ENCODE data around the gene GRK4. TPM values are rescaled to one million over a fixed set of nuclear protein-coding genes. Genes with fewer than 3 reads are reported as not detected.
A peak's percentile ranks its signal among the peaks of the same experiment; 100 is the strongest.
"Not testable (repeated sequence)": the region's sequence is repeated elsewhere in the genome, so short reads cannot be mapped to it uniquely, and the experiment has no call there.

The GRK4 gene
- total RNA-seq, 4 donors from 2014 or later: 4.2 to 10.5 (median 4.7) TPM

- intact Hi-C loops (cut with DNase I; ENCODE audit: low total_unique reads): no loop called here
- TF ChIP-seq CTCF (IDR thresholded peaks at IDR 0.05) (no peak), POLR2A (IDR thresholded peaks at IDR 0.05) (no peak)
- H3K4me3 ChIP-seq (ENCODE audit: low read depth, poor library complexity, severe bottlenecking): no peak overlapping the region
- 75 to 79% methylated on average over 22 of the region's 22 CpGs for WGBS, 2 donors
- peak in 1 of 2 donors; percentile 91 for DNase-seq (ENCODE audit: low spot score in 2 of 2)
Measured at GRCh38 chr4:3044870-3045819, 81.8 kb downstream of the GRK4 start.

GRCh38 chr4:3046162-3046561 lies 82.8 kb downstream of the GRK4 start:
- no peak for DNase-seq (ENCODE audit: low spot score in 2 of 2)

GRCh38 chr4:3046623-3047022 lies 83.3 kb downstream of the GRK4 start:
- WGBS, 2 donors: 86% methylated on average over 4 of the region's 4 CpGs
- TF ChIP-seq POLR2A (IDR thresholded peaks at IDR 0.05) (no peak), CTCF (IDR thresholded peaks at IDR 0.05) (no peak)

More at GRCh38 chr4:3046162-3046561, 82.8 kb downstream of the GRK4 start:
- no peak overlapping the region for H3K4me3 ChIP-seq (ENCODE audit: low read depth, poor library complexity, severe bottlenecking)
- TF ChIP-seq POLR2A (IDR thresholded peaks at IDR 0.05): no peak
- intact Hi-C loops (cut with DNase I; ENCODE audit: low total_unique reads): no loop called here
- 76 to 80% methylated on average over 7 of the region's 7 CpGs for WGBS, 2 donors

GRCh38 chr4:3047464-3048286 lies 84.3 kb downstream of the GRK4 start:
- intact Hi-C loops (cut with DNase I; ENCODE audit: low total_unique reads): no loop called here
- no peak for TF ChIP-seq CTCF (IDR thresholded peaks at IDR 0.05)
- TF ChIP-seq POLR2A (IDR thresholded peaks at IDR 0.05): no peak
- H3K4me3 ChIP-seq (ENCODE audit: low read depth, poor library complexity, severe bottlenecking): no peak overlapping the region
- WGBS, 2 donors: 50 to 60% methylated on average over 20 of the region's 20 CpGs
- no peak for DNase-seq (ENCODE audit: low spot score in 2 of 2)

More at GRCh38 chr4:3046623-3047022, 83.3 kb downstream of the GRK4 start:
- intact Hi-C loops (cut with DNase I; ENCODE audit: low total_unique reads): no loop called here
- no peak overlapping the region for H3K4me3 ChIP-seq (ENCODE audit: low read depth, poor library complexity, severe bottlenecking)
- DNase-seq (ENCODE audit: low spot score in 2 of 2): no peak

GRCh38 chr4:3051141-3051897 lies 87.9 kb downstream of the GRK4 start:
- 82 to 84% methylated on average over 12 of the region's 12 CpGs for WGBS, 2 donors
- H3K4me3 ChIP-seq (ENCODE audit: low read depth, poor library complexity, severe bottlenecking); intact Hi-C loops (cut with DNase I; ENCODE audit: low total_unique reads): not testable (repeated sequence)
- DNase-seq (ENCODE audit: low spot score in 2 of 2): peak in 1 of 2 donors; percentile 53

GRCh38 chr4:3054169-3054759 lies 90.9 kb downstream of the GRK4 start:
- WGBS, 2 donors: 95 to 97% methylated on average over 2 of the region's 2 CpGs
- no peak for DNase-seq (ENCODE audit: low spot score in 2 of 2)
- TF ChIP-seq CTCF (IDR thresholded peaks at IDR 0.05) (no peak), POLR2A (IDR thresholded peaks at IDR 0.05) (no peak)
- intact Hi-C loops (cut with DNase I; ENCODE audit: low total_unique reads): no loop called here
- no peak overlapping the region for H3K4me3 ChIP-seq (ENCODE audit: low read depth, poor library complexity, severe bottlenecking)
